Measurements from ENCODE around the gene TAC3. TPM values are rescaled to one million over a fixed set of nuclear protein-coding genes. Genes with fewer than 3 reads are reported as not detected.
"Not testable (repeated sequence)": the region's sequence is repeated elsewhere in the genome, so short reads cannot be mapped to it uniquely, and the experiment has no call there.

Gene TAC3
- total RNA-seq, 1 donor from 2014 or later, result not detected

DNA sequence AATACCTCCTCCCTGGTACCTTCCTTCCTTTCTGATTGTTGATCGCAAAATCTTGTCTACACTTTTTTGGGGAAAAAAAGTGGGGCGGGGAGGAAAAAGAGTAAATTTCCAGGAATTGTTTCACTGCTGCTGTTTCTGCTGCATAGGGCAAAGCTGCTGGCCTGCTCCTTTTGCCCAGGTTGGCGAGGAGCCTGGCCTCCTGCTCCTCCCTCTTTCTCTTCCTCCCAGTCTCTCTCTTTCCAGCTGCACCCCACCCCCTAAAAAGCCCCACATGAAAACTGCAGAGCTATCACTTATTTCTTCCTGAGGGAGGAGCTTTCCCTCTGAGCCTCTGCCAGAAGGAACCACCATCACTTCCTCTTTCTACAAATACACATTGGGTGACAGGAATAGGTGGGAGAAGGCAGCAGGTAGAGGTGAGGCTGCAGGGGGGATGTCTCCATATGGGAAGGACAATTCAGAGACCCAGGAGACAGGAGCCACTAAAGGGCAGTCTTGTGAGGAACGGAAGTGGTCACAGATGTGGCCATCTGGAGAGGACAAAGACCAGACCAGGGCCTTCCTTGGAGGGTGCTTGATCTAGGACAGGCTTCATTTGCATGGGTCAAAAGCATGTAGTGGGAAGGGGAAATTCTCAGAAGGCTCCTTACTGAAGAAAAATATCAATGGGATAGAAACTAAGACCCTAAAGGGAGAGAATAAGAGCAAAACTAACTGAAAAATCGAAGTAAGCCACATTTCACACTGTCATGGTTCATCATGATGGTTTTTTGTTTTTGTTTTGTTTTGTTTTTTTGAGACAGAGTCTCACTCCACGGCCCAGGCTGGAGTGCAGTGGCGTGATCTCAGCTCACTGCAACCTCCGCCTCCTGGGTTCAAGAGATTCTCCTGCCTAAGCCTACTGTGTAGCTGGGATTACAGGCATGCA, 24.7 kb downstream of the TAC3 start:
- intact Hi-C loops (cut with DNase I), result no loop called here
- DNase-seq (ENCODE audit: missing footprints) (no peak), ATAC-seq (peak; percentile 61)

DNA sequence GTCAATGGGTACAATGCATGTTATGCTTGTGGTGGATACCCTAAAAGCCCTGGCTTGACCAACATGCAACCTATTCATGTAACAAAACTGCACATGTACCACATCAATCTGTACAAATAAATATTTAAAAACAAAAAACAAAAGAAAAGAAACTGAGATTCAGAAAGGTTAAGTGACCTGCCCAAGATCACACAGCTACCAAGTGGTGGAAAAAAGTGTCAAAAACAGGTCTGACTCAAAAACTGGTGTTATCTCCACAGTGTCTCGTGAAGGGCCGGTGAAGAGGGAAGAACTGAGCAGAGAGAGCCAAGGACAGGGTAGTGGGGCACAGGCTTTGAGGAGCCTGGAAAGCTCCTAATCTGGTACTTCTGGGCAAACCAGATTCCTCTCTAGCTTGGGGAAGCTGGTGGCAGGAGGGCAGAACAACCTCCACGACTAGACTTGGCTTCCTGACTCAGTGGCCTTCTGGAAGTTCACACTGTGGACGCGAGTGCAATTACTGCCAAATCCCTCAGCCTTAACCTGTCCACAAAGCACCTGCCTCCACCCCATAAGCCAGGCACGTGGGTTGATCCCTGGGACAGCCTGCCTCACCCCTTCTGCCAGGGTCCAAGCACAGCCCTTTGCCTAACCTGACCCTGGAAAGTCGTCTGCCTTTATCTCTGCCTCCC, 25.5 kb downstream of the TAC3 start:
- intact Hi-C loops (cut with DNase I), result no loop called here
- no peak for ATAC-seq

DNA sequence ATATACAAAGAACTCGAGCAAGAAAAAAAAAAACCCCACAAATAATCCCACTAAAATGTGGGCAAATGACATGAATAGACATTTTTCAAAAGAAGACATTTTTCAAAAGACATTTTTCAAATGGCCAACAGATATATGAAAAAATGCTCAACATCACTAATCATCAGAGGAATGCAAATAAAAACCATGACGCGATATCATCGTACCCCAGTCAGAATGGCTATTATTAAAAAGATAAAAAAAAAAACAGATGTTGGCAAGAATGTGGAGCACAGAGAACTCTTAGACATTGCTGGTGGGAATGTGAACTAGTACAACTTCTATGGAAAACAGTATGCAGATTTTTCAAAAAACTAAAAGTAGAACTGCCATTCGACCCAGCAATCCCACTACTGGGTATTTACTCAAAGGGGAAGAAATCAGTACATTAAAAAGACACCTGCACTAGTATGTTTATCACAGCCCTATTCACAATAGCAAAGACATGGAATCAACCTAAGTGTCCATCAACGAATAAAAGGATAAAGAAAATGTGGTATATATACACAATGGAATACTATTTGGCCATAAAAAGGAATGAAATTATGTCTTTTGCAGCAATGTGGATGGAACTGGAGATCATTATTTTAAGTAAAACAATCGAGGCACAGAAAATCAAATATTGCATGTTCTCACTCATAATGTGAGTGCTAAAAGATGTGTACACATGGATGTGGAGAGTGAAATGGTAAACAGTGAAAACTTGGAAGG, 26.3 kb downstream of the TAC3 start:
- intact Hi-C loops (cut with DNase I), result loop anchor here (5.0 to 10.0 kb wide), 3 partner anchors 148 to 475 kb away; no protein-coding TSS in a partner anchor
- DNase-seq (ENCODE audit: missing footprints), result no peak
- ATAC-seq, result no peak

More for the DNA sequence above, 25.5 kb downstream of the TAC3 start:
- no peak for DNase-seq (ENCODE audit: missing footprints)

DNA sequence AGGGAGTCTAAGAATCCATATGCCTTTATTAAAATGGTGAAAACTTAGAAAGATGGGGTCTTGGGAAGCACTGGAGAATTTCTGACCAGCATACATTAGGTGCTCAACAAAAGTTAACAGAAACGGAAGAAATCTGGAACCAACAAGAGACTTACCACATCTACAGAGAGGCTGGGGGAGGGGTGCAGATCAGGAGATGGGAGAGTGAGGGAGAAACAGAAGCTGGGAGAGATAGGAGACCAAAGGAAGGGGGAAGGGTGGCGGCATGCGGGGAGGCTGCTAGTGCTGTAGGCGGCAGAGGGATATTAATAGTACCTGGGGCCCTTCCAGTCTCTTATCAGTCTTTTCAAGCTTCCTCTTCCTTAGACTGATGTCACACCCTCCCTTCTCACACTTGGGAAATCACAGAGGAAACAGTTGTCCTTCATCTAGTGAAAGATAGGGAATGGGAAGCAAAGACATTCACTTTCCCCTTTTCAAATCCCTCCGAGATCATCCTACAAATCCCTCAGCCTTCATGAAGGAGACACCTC, 28.1 kb downstream of the TAC3 start:
- ATAC-seq (peak; percentile 73), DNase-seq (ENCODE audit: missing footprints) (no peak)
- intact Hi-C loops (cut with DNase I), result loop anchor here (5.0 to 10.0 kb wide), 3 partner anchors 146 to 473 kb away; no protein-coding TSS in a partner anchor

DNA sequence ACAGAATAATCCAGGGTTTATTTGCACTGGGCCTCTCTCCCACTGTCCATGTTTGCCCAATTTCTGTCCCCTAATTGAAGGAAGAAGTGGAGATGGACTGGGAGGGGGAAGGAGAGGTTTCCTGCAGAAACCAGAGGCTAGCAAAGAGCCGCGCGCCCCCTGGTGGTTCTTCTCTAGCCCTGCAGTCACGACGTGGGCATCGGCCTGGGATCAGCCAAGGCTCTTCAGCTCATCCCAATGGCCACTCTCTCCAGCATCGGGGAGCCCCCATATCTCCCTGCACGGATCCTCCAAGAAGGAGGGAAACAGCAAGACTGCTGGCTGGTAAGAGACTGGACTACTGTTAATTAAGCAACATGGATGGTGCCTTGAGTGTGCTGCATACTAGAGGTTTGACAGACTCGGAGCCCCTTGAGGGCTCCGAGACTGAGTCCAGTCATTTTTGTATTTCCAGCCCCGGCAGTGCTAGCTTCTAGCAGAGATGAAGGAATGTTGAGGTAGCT, 28.7 kb downstream of the TAC3 start:
- DNase-seq (ENCODE audit: missing footprints) (peak; percentile 93), ATAC-seq (peak; percentile 82)
- intact Hi-C loops (cut with DNase I), result loop anchor here (5.0 to 10.0 kb wide), 3 partner anchors 145 to 473 kb away; no protein-coding TSS in a partner anchor

DNA sequence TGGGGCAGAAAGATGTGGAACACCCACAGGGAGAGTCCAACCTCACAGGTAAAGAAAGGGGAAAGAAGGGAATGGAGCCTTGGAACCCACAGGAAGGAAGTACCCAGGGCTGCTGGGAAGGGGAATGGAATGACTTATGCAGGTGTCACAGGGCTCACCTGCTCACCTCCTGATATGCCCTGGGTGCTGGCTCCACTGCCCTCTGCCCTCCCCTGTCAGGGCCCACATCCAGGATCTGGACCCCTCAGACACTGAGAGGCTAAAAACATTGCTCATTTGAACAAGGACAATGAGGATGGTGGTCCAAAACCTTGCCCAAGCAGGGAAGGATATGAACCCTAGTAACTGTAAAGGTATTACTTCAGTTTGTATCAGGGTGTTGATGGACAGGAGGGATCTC, 29.3 kb downstream of the TAC3 start:
- no peak for ATAC-seq
- intact Hi-C loops (cut with DNase I), result loop anchor here (5.0 to 10.0 kb wide), 3 partner anchors 145 to 472 kb away; no protein-coding TSS in a partner anchor

DNA sequence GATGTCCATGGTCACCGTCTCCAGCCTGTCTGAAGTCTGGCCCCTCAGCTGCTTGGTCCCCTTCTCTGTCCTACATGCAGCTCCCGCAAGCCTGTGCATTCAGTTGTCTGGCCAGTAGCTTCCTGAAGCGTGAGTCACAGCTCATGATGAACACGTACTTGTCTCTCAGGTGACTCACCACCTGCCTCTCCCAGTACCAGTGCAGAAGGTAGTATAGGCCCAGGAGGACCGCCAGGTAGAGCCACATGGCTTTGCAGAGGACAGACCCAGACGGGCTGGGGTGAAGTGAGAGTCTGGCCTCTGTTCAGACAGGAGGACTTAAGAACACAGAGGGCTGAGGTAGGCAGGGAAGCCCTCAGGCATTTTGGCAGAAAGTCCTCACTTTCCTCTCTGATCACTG, 30.6 kb downstream of the TAC3 start:
- intact Hi-C loops (cut with DNase I), result loop anchor here (5.0 to 10.0 kb wide), 3 partner anchors 143 to 471 kb away; no protein-coding TSS in a partner anchor
- DNase-seq (ENCODE audit: missing footprints); ATAC-seq: not testable (repeated sequence)

More for the DNA sequence above, 29.3 kb downstream of the TAC3 start:
- DNase-seq (ENCODE audit: missing footprints), result no peak

DNA sequence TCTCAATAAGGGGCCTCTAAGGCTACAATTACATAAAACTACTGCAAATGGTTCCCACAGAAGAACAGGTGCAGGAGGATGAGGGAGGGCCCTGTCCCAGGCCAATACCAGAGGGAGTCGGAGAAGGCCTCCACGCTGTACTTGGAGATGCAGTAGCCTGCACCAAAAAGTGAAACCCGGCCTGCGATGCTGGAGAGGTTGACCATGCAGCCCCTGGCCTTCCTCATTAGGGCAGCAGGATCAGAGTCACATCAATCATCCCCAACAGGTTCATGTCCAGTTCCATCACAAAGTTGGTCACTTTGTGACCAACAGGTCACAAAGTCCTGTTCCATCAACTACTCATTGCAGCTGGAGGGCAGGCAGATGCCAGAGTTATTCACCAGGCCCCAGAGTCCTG, 32.9 kb downstream of the TAC3 start:
- intact Hi-C loops (cut with DNase I), result loop anchor here (10.0 kb wide), 1 partner anchor 469 kb away; no protein-coding TSS in a partner anchor
- ATAC-seq (no peak), DNase-seq (ENCODE audit: missing footprints) (no peak)

DNA sequence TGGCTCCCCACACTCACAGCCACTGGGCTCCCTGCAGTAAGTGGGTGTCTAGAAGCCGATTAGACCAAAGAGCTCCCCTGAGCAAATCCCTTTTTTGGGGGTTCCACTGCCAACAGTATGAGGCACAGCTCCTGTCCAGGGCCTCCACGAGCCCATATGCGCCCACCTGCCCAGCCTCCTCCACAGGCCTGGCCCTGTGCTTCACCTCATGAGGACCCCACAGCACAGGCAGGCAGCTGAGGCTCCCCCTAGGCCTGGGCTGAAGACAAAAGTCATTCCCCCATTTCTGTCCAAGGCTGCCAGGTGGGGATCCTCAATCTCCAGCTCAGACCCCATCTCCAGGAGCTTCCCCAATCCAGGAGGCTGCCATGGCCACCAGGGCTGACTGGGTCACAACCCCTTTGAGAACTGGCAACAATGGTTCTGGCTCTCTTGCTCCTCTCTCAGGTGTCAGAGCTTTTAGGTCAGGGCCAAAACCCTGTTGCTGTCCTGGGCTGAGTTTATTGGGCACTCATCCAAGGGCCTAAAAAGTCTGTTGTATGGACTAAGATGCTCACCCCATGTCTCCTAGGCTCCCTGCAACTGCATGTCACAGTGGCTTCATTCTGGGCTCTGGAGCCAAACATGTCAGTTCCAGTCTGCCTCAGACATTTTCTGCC, 33.6 kb downstream of the TAC3 start:
- not testable (repeated sequence) for DNase-seq (ENCODE audit: missing footprints); ATAC-seq
- intact Hi-C loops (cut with DNase I), result loop anchor here (10.0 kb wide), 1 partner anchor 468 kb away; no protein-coding TSS in a partner anchor

DNA sequence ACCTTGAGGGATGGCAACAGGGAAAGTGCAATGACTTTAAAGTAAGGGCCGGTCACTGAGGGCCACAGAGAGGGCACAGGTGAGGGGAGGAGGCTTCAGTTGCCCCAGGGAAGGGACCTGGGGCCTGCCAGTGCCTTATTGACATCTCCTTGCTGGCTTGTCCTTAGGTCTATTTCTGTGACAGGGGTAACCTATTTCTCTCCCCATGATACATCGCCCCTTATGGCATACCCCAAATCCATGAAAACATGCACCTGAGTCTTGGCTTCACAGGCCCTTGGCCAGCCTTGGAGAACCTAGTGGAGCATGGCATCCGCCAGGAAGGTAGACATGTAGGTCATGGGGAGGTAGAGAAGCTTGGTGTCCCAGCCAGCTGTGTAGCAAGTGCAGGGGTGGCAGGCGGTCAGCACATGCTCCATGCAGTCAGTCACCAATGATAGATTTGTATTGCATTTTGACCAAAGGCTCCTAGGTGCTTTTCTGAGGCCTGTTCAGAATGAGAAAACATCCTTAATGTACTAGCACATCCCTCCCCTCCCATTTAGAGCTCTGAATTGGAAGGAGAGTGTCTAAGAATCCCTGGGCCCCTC, 35.3 kb downstream of the TAC3 start:
- DNase-seq (ENCODE audit: missing footprints) (no peak), ATAC-seq (no peak)
- intact Hi-C loops (cut with DNase I), result loop anchor here (10.0 kb wide), 1 partner anchor 466 kb away; no protein-coding TSS in a partner anchor

DNA sequence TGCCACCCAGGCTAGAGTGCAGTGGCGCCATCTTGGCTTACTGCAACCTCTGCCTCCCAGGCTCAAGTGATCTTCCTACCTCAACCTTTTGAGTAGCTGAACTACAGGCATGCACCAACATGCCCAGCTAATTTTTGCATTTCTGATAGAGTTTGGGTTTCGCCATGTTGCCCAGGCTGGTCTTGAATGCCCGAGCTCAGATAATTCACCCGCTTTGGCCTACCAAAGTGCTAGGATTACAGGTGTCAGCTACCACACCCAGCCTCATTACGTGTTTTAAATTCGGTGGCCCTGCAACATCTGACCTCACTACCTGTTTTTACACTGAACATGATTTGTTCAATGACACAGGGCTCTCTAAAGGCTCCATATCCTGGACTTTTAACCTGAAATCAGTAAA, 36.1 kb downstream of the TAC3 start:
- ATAC-seq (no peak), DNase-seq (ENCODE audit: missing footprints) (no peak)
- intact Hi-C loops (cut with DNase I), result loop anchor here (10.0 kb wide), 1 partner anchor 465 kb away; no protein-coding TSS in a partner anchor

DNA sequence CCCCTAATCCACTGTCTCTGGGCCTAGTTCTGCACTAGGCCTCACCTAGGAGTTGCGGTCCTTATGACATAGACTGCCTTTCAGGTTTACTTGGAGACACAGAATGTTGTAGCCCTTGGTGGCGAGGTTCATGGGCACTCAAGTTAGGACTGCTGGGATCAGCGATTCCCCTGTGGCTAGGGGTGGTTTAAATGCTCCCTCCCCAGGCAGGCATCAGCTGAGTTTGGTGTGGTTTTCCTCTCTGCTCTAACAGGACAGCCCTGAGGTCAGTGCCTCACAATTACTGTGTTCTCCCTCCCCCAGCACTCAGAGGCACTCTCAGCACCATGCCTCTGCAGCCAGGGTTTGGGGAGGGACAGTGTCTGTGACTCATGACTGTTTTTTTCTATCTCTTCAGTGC, 36.7 kb downstream of the TAC3 start:
- ATAC-seq (no peak), DNase-seq (ENCODE audit: missing footprints) (no peak)
- intact Hi-C loops (cut with DNase I), result loop anchor here (10.0 kb wide), 1 partner anchor 465 kb away; no protein-coding TSS in a partner anchor

DNA sequence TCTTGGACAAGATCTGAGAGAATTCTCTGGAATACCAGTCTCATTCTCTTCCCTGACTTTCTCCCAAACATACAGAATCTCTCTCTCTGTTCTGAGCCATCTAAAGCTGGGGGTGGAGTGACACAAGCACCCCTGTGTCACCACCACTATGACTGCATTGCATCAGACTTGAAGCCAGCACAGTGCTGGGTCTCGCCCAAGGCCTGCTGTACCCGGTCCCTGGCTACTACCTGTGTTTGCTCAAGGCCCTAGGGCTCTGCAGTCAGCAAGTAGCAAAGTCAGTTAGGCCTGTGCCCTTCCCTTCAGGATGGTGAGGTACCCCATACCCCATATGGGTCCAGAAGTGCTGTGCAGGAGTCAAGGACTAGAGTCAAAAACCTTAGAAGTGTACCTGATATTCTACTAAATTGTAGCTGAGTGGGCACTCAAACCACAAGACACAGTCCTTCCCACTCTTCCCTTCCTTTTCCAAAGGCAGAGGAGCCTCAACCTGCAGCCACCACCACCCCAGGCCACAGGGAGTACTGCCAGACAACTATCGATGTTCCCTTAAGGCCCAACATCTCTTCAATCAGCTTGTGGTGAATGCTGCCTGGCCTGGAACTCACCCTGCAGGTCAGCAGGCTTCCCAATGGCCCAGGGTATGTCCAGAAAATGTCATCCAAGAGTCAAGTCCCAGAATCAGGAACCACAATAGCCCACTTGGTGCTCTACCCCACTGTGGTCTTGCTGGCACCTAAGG, 37.8 kb downstream of the TAC3 start:
- DNase-seq (ENCODE audit: missing footprints), result no peak
- intact Hi-C loops (cut with DNase I), result no loop called here
- no peak for ATAC-seq

DNA sequence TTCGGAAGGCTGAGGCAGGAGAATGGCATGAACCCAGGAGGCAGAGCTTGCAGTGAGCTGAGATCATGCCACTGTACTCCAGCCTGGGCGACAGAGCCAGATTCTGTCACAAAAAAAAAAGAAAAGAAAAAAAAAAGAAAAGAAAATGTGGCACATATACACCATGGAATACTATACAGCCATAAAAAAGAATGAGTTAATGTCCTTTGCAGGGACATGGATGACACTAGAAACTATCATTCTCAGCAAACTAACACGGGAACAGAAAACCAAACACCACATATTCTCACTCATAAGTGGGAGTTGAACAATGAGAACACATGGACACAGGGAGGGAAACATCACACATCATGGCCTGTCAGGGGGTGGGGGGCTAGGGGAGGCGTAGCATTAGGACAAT, 39.0 kb downstream of the TAC3 start:
- intact Hi-C loops (cut with DNase I); DNase-seq (ENCODE audit: missing footprints); ATAC-seq: not testable (repeated sequence)

DNA sequence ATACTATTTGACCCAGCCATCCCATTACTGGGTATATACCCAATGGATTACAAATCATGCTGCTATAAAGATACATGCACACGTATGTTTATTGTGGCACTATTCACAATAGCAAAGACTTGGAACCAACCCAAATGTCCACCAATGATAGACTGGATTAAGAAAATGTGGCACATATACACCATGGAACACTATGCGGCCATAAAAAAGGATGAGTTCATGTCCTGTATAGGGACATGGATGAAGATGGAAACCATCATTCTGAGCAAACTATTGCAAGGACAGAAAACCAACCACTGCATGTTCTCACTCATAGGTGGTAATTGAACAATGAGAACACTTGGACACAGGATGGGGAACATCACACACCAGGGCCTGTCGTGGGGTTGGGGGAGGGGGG, 42.1 kb downstream of the TAC3 start:
- intact Hi-C loops (cut with DNase I); ATAC-seq; DNase-seq (ENCODE audit: missing footprints): not testable (repeated sequence)

DNA sequence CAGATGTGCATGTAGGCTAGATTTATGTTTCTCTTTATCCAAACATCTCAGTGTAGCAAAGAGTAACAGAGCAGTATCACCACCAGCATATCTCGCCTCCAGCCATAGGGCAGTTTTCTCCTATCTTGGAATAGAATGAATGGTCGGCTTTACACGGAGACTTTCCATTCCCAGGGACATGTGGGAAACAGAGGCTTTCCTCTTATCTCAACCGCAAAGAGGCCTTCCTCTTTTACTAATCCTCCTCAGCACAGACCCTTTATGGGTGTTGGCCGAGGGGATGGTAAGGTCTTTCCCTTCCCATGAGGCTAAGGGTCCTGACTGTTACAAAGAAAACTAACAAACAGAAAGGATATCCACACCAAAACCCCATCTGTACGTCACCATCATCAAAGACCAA, 47.4 kb downstream of the TAC3 start:
- ATAC-seq; intact Hi-C loops (cut with DNase I); DNase-seq (ENCODE audit: missing footprints): not testable (repeated sequence)

Data from Right ventricle myocardium inferior (tissue), 1 donor.